IMR-90 (cell line): ENCODE results near the gene GNG7. TPM values are rescaled to one million over a fixed set of nuclear protein-coding genes. Genes with fewer than 3 reads are reported as not detected.
"Not testable (repeated sequence)": the region's sequence is repeated elsewhere in the genome, so short reads cannot be mapped to it uniquely, and the experiment has no call there.

Experiments
- ATAC-seq: fragments of 200-7000 bp; cut with Tn5 transposase; 2 replicates; pipeline ENCODE4 v1.9.1; 2020; ENCODE audit warnings: low read depth, mild to moderate bottlenecking, moderate library complexity
- BruUV-seq: library from RNA; stranded (reverse); fragments of 400-500 nt; replicated peaks from 2 replicates; lab custom pipeline; 2021; lab: Mats Ljungman, UMichigan
- CTCF ChIA-PET: fragments of 300-600 bp; formaldehyde crosslinking; extraction: SDS; loops from one replicate; lab custom pipeline; 2021; ENCODE audit warnings: antibody characterized with exemption; lab: Yijun Ruan, JAX
- POLR2A ChIA-PET: fragments of 300-600 bp; sonication (Branson Sonifier 250); formaldehyde crosslinking; loops from one replicate; lab custom pipeline; 2022; ENCODE audit warnings: antibody characterized with exemption; ENCODE audit not compliant: unreplicated experiment; lab: Charles Lee
- DNase-seq: peaks from one replicate; pipeline ENCODE4 v3.0.0; 2013
- H2AFZ ChIP-seq: replicated peaks from 2 replicates; pipeline ENCODE3; 2013; ENCODE audit warnings: low read length, mild to moderate bottlenecking; ENCODE audit not compliant: poor library complexity
- H2AK5ac ChIP-seq: 2 replicates; pipeline ENCODE4 v1.6.1; 2013; ENCODE audit warnings: low read depth, low read length, inconsistent platforms
- H2AK9ac ChIP-seq: replicated peaks from 2 replicates; pipeline ENCODE3; 2013; ENCODE audit warnings: mild to moderate bottlenecking, low read depth, low read length, moderate library complexity; ENCODE audit not compliant: poor library complexity
- H2BK120ac ChIP-seq: 2 replicates; pipeline ENCODE4 v1.6.1; 2013; ENCODE audit warnings: low read depth, low read length, inconsistent platforms
- H2BK15ac ChIP-seq: 3 replicates; pipeline ENCODE4 v1.6.1; 2013; ENCODE audit warnings: low read depth, low read length, inconsistent platforms
- H2BK20ac ChIP-seq: 2 replicates; pipeline ENCODE4 v1.6.1; 2013; ENCODE audit warnings: low read depth, mild to moderate bottlenecking, inconsistent platforms, low read length, moderate library complexity
- H2BK5ac ChIP-seq: 2 replicates; pipeline ENCODE4 v1.6.1; 2013; ENCODE audit warnings: mild to moderate bottlenecking, low read depth, low read length, inconsistent platforms; ENCODE audit not compliant: poor library complexity, severe bottlenecking
- H3K14ac ChIP-seq: replicated peaks from 2 replicates; pipeline ENCODE4 v1.6.1; 2013; ENCODE audit warnings: low read depth, low read length, inconsistent platforms
- H3K18ac ChIP-seq: 2 replicates; pipeline ENCODE4 v1.6.1; 2013; ENCODE audit warnings: low read depth, low read length, control low read depth
- H3K23ac ChIP-seq: 2 replicates; pipeline ENCODE4 v1.6.1; 2013; ENCODE audit warnings: low read depth, low read length, inconsistent platforms
- H3K27ac ChIP-seq: 2 replicates; pipeline ENCODE4 v1.5.1; 2013; ENCODE audit warnings: mild to moderate bottlenecking, control low read depth, low read length; ENCODE audit not compliant: insufficient read depth
- H3K27me3 ChIP-seq: 2 replicates; pipeline ENCODE4 v1.6.1; 2013; ENCODE audit warnings: low read length; ENCODE audit not compliant: control insufficient read depth, insufficient read depth
- H3K36me3 ChIP-seq: 2 replicates; pipeline ENCODE4 v1.6.1; 2013; ENCODE audit warnings: low read length, mixed read lengths; ENCODE audit not compliant: control insufficient read depth, insufficient read depth
- H3K4ac ChIP-seq: 2 replicates; pipeline ENCODE4 v1.6.1; 2013; ENCODE audit warnings: low read depth, low read length, inconsistent platforms
- H3K4me1 ChIP-seq: 2 replicates; pipeline ENCODE4 v1.6.1; 2013; ENCODE audit warnings: low read length, mixed read lengths; ENCODE audit not compliant: control insufficient read depth, insufficient read depth
- H3K4me2 ChIP-seq: 2 replicates; pipeline ENCODE4 v1.6.1; 2013; ENCODE audit warnings: low read depth, mild to moderate bottlenecking, control low read depth, low read length, moderate library complexity
- H3K4me3 ChIP-seq: 2 replicates; pipeline ENCODE4 v1.5.1; 2013; ENCODE audit warnings: low read depth, mild to moderate bottlenecking, control low read depth, low read length, moderate library complexity; ENCODE audit not compliant: insufficient read depth
- H3K56ac ChIP-seq: 2 replicates; pipeline ENCODE4 v1.6.1; 2013; ENCODE audit warnings: low read length, inconsistent platforms; ENCODE audit not compliant: insufficient read depth; ENCODE audit errors: extremely low read depth
- H3K79me1 ChIP-seq, 2 experiments: 2 replicates each; pipeline ENCODE4 v1.6.1; 2013; ENCODE audit warnings: low read length in 2 of 2, inconsistent platforms in 1 of 2, low read depth in 1 of 2
- H3K9ac ChIP-seq: 2 replicates; pipeline ENCODE4 v1.6.1; 2013; ENCODE audit warnings: low read depth, low read length, control low read depth
- H3K9me1 ChIP-seq: 2 replicates; pipeline ENCODE4 v1.6.1; 2013; ENCODE audit warnings: low read length, inconsistent platforms; ENCODE audit not compliant: insufficient read depth
- H3K9me3 ChIP-seq: 2 replicates; pipeline ENCODE4 v1.6.1; 2013; ENCODE audit warnings: low read length; ENCODE audit not compliant: control insufficient read depth, insufficient read depth
- H4K20me1 ChIP-seq: 2 replicates; pipeline ENCODE4 v1.6.1; 2013; ENCODE audit warnings: low read length, inconsistent platforms; ENCODE audit not compliant: insufficient read depth
- H4K5ac ChIP-seq: 2 replicates; pipeline ENCODE4 v1.6.1; 2013; ENCODE audit warnings: mild to moderate bottlenecking, low read depth, low read length, control low read depth
- H4K8ac ChIP-seq, 2 experiments: 2 replicates each; pipeline ENCODE4 v1.6.1; 2013; ENCODE audit warnings: low read depth in 2 of 2, low read length in 2 of 2, control low read depth in 1 of 2, inconsistent platforms in 1 of 2
- H4K91ac ChIP-seq: 2 replicates; pipeline ENCODE4 v1.6.1; 2013; ENCODE audit warnings: low read depth, low read length, inconsistent platforms; ENCODE audit not compliant: insufficient read depth
- BHLHE40 ChIP-seq: fragments of 150-350 bp; IDR thresholded peaks from 2 replicates; pipeline ENCODE4 v1.6.1; 2016; ENCODE audit warnings: mild to moderate bottlenecking, low read depth, low read length
- CEBPB ChIP-seq: IDR thresholded peaks from 2 replicates; pipeline ENCODE4 v1.6.1; 2012; ENCODE audit warnings: low read depth, low read length, improper control_type of control experiment
- CHD1 ChIP-seq: IDR thresholded peaks from 2 replicates; pipeline ENCODE4 v1.6.1; 2012; ENCODE audit warnings: low read depth, low read length, improper control_type of control experiment
- CTCF ChIP-seq: conservative IDR thresholded peaks from 2 replicates; pipeline ENCODE4 v1.5.1; 2012; ENCODE audit warnings: mild to moderate bottlenecking, low read depth, low read length, improper control_type of control experiment
- FOS ChIP-seq: fragments of 150-350 bp; IDR thresholded peaks from 2 replicates; pipeline ENCODE4 v1.6.1; 2016; ENCODE audit warnings: low read depth, low read length
- NFE2L2 ChIP-seq: fragments of 150-350 bp; IDR thresholded peaks from 2 replicates; pipeline ENCODE4 v1.6.1; 2016; ENCODE audit warnings: low read depth, mild to moderate bottlenecking, low read length
- RCOR1 ChIP-seq: IDR thresholded peaks from 2 replicates; pipeline ENCODE4 v1.6.1; 2012; ENCODE audit warnings: mild to moderate bottlenecking, low read length, improper control_type of control experiment; ENCODE audit not compliant: insufficient replicate concordance
- RFX5 ChIP-seq: IDR thresholded peaks from 2 replicates; pipeline ENCODE4 v1.8.0; 2012; ENCODE audit warnings: low read depth, mild to moderate bottlenecking, low read length, moderate library complexity
- SMC3 ChIP-seq: fragments of 150-350 bp; IDR thresholded peaks from 2 replicates; pipeline ENCODE4 v1.6.1; 2016; ENCODE audit warnings: low read depth, mild to moderate bottlenecking, antibody characterized with exemption, low read length, moderate library complexity
- WGBS, 2 experiments: methylation state at CpG; one replicate each; pipeline versions ENCODE4 v1.1.5 to v1.1.7; 2013; ENCODE audit warnings: missing lambda C conversion rate in 2 of 2; ENCODE audit not compliant: insufficient read length in 1 of 2; ENCODE audit errors: extremely low coverage in 2 of 2; 5-methylcytosine and 5-hydroxymethylcytosine counted together
- dilution Hi-C: fragments of 300-500 bp; cut with HindIII; formaldehyde crosslinking; loops from one replicate; pipeline ENCODE4 v1.14.3; 2018; ENCODE audit warnings: low sequenced_read_pairs; ENCODE audit not compliant: unreplicated experiment
- in situ Hi-C: fragments of 300-500 bp; cut with MboI; formaldehyde crosslinking; loops from 3 replicates; pipeline ENCODE4 v1.14.3; 2019; ENCODE audit warnings: low sequenced_read_pairs, inconsistent platforms, mixed read lengths
- intact Hi-C: fragments of 100-400 bp; cut with micrococcal nuclease; formaldehyde crosslinking; loops from 2 replicates; pipeline ENCODE4 v1.10.0; 2022
- polyA plus RNA-seq, 3 experiments: library from polyadenylated mRNA; depleted of rRNA; stranded (reverse); fragments of >200 nt; gene quantifications; 2 replicates each; pipeline ENCODE4 v1.2.3, GENCODE V29; 2012; ENCODE audit warnings: low replicate concordance in 1 of 3
- total RNA-seq: library from RNA; depleted of rRNA; stranded (reverse); fragments of >200 nt; gene quantifications from 2 replicates; pipeline ENCODE4 v1.2.3, GENCODE V29; 2012

The GNG7 gene
- total and polyA plus RNA-seq, 2 of the 4 experiments (the other 2 are of a cell fraction), result under 0.01 to 0.21 TPM

GRCh38 chr19:2558543-2558942, 144.0 kb downstream of the GNG7 start:
- intact Hi-C loops (loop anchor here (10.0 kb wide), 1 partner anchor 994 kb away; the partner anchor contains the start of gene MEX3D), in situ Hi-C loops (no loop called here), dilution Hi-C loops (no loop called here)
- H2BK20ac ChIP-seq, result no peak overlapping the region
- H2AFZ ChIP-seq, result no peak overlapping the region
- H3K79me1 ChIP-seq, result no peaks in the 10 kb centered on the region
- ChIA-PET CTCF (no interaction called here), POLR2A (no interaction called here)
- H4K20me1 ChIP-seq, result no peaks in the 10 kb centered on the region
- DNase-seq, result no peak
- no peak overlapping the region for H3K14ac ChIP-seq
- ATAC-seq, result no peak
- H3K4me3 ChIP-seq, result no peak overlapping the region
- no peak for TF ChIP-seq RCOR1
- TF ChIP-seq NFE2L2, result no peak
- TF ChIP-seq CTCF, result no peak
- TF ChIP-seq RFX5, result no peak
- TF ChIP-seq CEBPB, result no peak
- TF ChIP-seq CHD1, result no peak
- no peak for TF ChIP-seq SMC3
- TF ChIP-seq BHLHE40, result no peak
- TF ChIP-seq FOS, result no peak
- no peak overlapping the region for H4K8ac ChIP-seq
- H3K9me1 ChIP-seq, result peaks cover 8% of the 10 kb centered on the region
- H4K91ac ChIP-seq, result no peak overlapping the region
- BruUV-seq, result no TSS peak
- no peak overlapping the region for H3K9ac ChIP-seq
- H2BK120ac ChIP-seq, result no peak overlapping the region
- H3K27me3 ChIP-seq, result peaks cover 3% of the 10 kb centered on the region; the same call in 1 of the 2 replicates
- H3K27ac ChIP-seq, result no peak overlapping the region
- H3K4ac ChIP-seq, result no peak overlapping the region
- H4K5ac ChIP-seq, result no peak overlapping the region
- no peak overlapping the region for H2AK9ac ChIP-seq
- 100% methylated on average over 2 of the region's 2 CpGs; no CpG with 5 or more reads in 1 of the 2 experiments for WGBS, 2 experiments
- no peak overlapping the region for H3K18ac ChIP-seq
- H3K23ac ChIP-seq, result no peak overlapping the region
- no peak overlapping the region for H3K56ac ChIP-seq
- no peak overlapping the region for H2BK15ac ChIP-seq
- no peaks in the 10 kb centered on the region for H3K4me1 ChIP-seq
- no peaks in the 10 kb centered on the region for H3K9me3 ChIP-seq
- H2AK5ac ChIP-seq, result no peak overlapping the region
- no peak overlapping the region for H2BK5ac ChIP-seq
- no peaks in the 10 kb centered on the region for H3K36me3 ChIP-seq
- H3K4me2 ChIP-seq, result no peak overlapping the region

GRCh38 chr19:2558131-2558530, 144.4 kb downstream of the GNG7 start:
- H4K91ac ChIP-seq, H3K9me1 ChIP-seq, H2AFZ ChIP-seq, BruUV-seq, H3K27me3 ChIP-seq, H3K4me3 ChIP-seq, H2AK5ac ChIP-seq, H3K4ac ChIP-seq, H2BK20ac ChIP-seq, H3K9me3 ChIP-seq, H3K56ac ChIP-seq, H2BK15ac ChIP-seq, H3K14ac ChIP-seq, H2BK5ac ChIP-seq, H3K27ac ChIP-seq, dilution Hi-C loops, H3K9ac ChIP-seq, ATAC-seq, H3K18ac ChIP-seq, H4K5ac ChIP-seq, H3K79me1 ChIP-seq, H4K20me1 ChIP-seq, H3K23ac ChIP-seq, CTCF ChIA-PET, in situ Hi-C loops, H3K4me2 ChIP-seq, H3K4me1 ChIP-seq, H2BK120ac ChIP-seq, H4K8ac ChIP-seq, DNase-seq, POLR2A ChIA-PET, H2AK9ac ChIP-seq, H3K36me3 ChIP-seq: not testable (repeated sequence)
- intact Hi-C loops, result loop anchor here (10.0 kb wide), 1 partner anchor 993 kb away; the partner anchor contains the start of gene MEX3D
- 40% methylated on average over 1 of the region's 7 CpGs; no CpG with 5 or more reads in 1 of the 2 experiments for WGBS, 2 experiments
